HepG2 (cell line): ENCODE data around the gene COQ10B. TPM values are rescaled to one million over a fixed set of nuclear protein-coding genes. Genes with fewer than 3 reads are reported as not detected.
A peak's percentile ranks its signal among the peaks of the same experiment; 100 is the strongest.

Source experiments
- CBX2 ChIP-seq, 2 experiments: fragments of 200-600 bp in 1 of 2; sonication (generic); formaldehyde crosslinking in 1 of 2; IDR thresholded peaks; 2 replicates each; pipeline versions ENCODE4 v1.7.0 to v1.8.1; 2018 to 2022; ENCODE audit warnings: low read depth in 2 of 2, low read length in 1 of 2, mild to moderate bottlenecking in 1 of 2, missing genetic modification reagents in 1 of 2
- HHEX ChIP-seq: IDR thresholded peaks from 2 replicates; pipeline ENCODE4 v1.6.1; 2016; ENCODE audit warnings: control low read depth
- NR2F1 ChIP-seq, 2 experiments: fragments of 450-650 bp in 1 of 2; formaldehyde crosslinking in 1 of 2; IDR thresholded peaks; 2 replicates each; pipeline versions ENCODE4 v1.5.0 to v1.6.1; 2016 to 2020; ENCODE audit warnings: mild to moderate bottlenecking in 1 of 2, missing compliant biosample characterization in 1 of 2, missing genetic modification reagents in 1 of 2, moderate library complexity in 1 of 2
- PAF1 ChIP-seq: IDR thresholded peaks from 2 replicates; pipeline ENCODE4 v1.6.1; 2016; ENCODE audit warnings: missing genetic modification reagents, missing compliant biosample characterization
- ZMAT5 ChIP-seq: sonication (generic); formaldehyde crosslinking; IDR thresholded peaks from 2 replicates; pipeline ENCODE4 v1.5.0; 2020; ENCODE audit warnings: mild to moderate bottlenecking, low read depth, missing genetic modification reagents, borderline replicate concordance
- ZNF274 ChIP-seq: sonication (generic); formaldehyde crosslinking; IDR thresholded peaks from 2 replicates; pipeline ENCODE4 v1.5.1; 2020; ENCODE audit warnings: mild to moderate bottlenecking, missing genetic modification reagents
- ZNF44 ChIP-seq: sonication (generic); formaldehyde crosslinking; IDR thresholded peaks from 2 replicates; pipeline ENCODE4 v1.5.1; 2020; ENCODE audit warnings: mild to moderate bottlenecking, missing genetic modification reagents
- ZNF446 ChIP-seq: sonication (generic); formaldehyde crosslinking; IDR thresholded peaks from 2 replicates; pipeline ENCODE4 v1.5.0; 2020; ENCODE audit warnings: mild to moderate bottlenecking, missing genetic modification reagents
- ZNF670 ChIP-seq: sonication (generic); formaldehyde crosslinking; IDR thresholded peaks from 2 replicates; pipeline ENCODE4 v1.8.0; 2022; ENCODE audit warnings: mild to moderate bottlenecking, missing genetic modification reagents, borderline replicate concordance
- polyA plus RNA-seq, 8 experiments: library from polyadenylated mRNA; depleted of rRNA in 3 of 8; stranded (reverse) in 7 of 8; unstranded in 1 of 8; fragments of >200 nt; fragmentation: Illumina TruSeq in 4 of 8; extraction: Trizol in 4 of 8; gene quantifications; 2 replicates each; pipeline versions ENCODE4 v1.2.1 to v1.2.3, GENCODE V29; 2011 to 2016; ENCODE audit warnings: low read depth in 4 of 8, missing spikeins in 1 of 8, mixed read lengths in 1 of 8; ENCODE audit not compliant: insufficient read depth in 1 of 8
- total RNA-seq, 5 experiments: library from RNA; depleted of rRNA; stranded (reverse); fragments of >200 nt; fragmentation: Illumina TruSeq; extraction: Trizol; gene quantifications; 2 replicates each; pipeline ENCODE4 v1.2.3, GENCODE V29; 2016; ENCODE audit warnings: low read depth in 1 of 5
- TF ChIP-seq, protein P1 (sequence below), 2 experiments: fragments of 450-650 bp in 1 of 2; sonication (generic) in 1 of 2; formaldehyde crosslinking in 1 of 2; IDR thresholded peaks; 2 replicates each; pipeline versions ENCODE4 v1.6.1 to v1.8.0; 2016 to 2022; ENCODE audit warnings: antibody characterized with exemption in 1 of 2, mild to moderate bottlenecking in 1 of 2, missing genetic modification reagents in 1 of 2
- TF ChIP-seq, protein P2 (sequence below), 2 experiments: sonication (generic) in 1 of 2; formaldehyde crosslinking in 1 of 2; IDR thresholded peaks; 2 replicates each; pipeline versions ENCODE4 v1.6.1 to v1.9.0; 2014 to 2022; ENCODE audit warnings: antibody characterized with exemption in 1 of 2, borderline replicate concordance in 1 of 2, inconsistent platforms in 1 of 2, low read depth in 1 of 2, missing genetic modification reagents in 1 of 2

The COQ10B gene
- total and polyA plus RNA-seq, 2 of the 13 experiments (the other 11 are each of a cell fraction or from before 2014, with no cell fraction given) = 4.6 to 34.9 TPM

- TF ChIP-seq, protein P1, sequence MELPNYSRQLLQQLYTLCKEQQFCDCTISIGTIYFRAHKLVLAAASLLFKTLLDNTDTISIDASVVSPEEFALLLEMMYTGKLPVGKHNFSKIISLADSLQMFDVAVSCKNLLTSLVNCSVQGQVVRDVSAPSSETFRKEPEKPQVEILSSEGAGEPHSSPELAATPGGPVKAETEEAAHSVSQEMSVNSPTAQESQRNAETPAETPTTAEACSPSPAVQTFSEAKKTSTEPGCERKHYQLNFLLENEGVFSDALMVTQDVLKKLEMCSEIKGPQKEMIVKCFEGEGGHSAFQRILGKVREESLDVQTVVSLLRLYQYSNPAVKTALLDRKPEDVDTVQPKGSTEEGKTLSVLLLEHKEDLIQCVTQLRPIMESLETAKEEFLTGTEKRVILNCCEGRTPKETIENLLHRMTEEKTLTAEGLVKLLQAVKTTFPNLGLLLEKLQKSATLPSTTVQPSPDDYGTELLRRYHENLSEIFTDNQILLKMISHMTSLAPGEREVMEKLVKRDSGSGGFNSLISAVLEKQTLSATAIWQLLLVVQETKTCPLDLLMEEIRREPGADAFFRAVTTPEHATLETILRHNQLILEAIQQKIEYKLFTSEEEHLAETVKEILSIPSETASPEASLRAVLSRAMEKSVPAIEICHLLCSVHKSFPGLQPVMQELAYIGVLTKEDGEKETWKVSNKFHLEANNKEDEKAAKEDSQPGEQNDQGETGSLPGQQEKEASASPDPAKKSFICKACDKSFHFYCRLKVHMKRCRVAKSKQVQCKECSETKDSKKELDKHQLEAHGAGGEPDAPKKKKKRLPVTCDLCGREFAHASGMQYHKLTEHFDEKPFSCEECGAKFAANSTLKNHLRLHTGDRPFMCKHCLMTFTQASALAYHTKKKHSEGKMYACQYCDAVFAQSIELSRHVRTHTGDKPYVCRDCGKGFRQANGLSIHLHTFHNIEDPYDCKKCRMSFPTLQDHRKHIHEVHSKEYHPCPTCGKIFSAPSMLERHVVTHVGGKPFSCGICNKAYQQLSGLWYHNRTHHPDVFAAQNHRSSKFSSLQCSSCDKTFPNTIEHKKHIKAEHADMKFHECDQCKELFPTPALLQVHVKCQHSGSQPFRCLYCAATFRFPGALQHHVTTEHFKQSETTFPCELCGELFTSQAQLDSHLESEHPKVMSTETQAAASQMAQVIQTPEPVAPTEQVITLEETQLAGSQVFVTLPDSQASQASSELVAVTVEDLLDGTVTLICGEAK (IDR thresholded peaks at IDR 0.05) = no peak
- TF ChIP-seq, protein P1 (CRISPR knock-in tag; IDR thresholded peaks at IDR 0.05) = no peak
- TF ChIP-seq ZNF44 (peak; percentile 25; the same call in 1 of the 2 replicates), HHEX (CRISPR knock-in tag) (no peak), CBX2 (IDR thresholded peaks at IDR 0.05; ENCODE audit: low read depth, low read length) (no peak), CBX2 (CRISPR knock-in tag; IDR thresholded peaks at IDR 0.05; ENCODE audit: low read depth) (no peak), NR2F1 (CRISPR knock-in tag; IDR thresholded peaks at IDR 0.05) (0 out of 4 replicates have a peak, but pooled peaks of 1 of the 2 experiments have one; percentile 24), ZMAT5 (CRISPR knock-in tag) (no peak), ZNF274 (0 out of 2 replicates have a peak, but pooled peaks have one; percentile 17), PAF1 (0 out of 2 replicates have a peak, but pooled peaks have one; percentile 17), ZNF670 (CRISPR knock-in tag) (0 out of 2 replicates have a peak, but pooled peaks have one; percentile 6), ZNF446 (CRISPR knock-in tag) (0 out of 2 replicates have a peak, but pooled peaks have one; percentile 33)
- TF ChIP-seq, protein P2, sequence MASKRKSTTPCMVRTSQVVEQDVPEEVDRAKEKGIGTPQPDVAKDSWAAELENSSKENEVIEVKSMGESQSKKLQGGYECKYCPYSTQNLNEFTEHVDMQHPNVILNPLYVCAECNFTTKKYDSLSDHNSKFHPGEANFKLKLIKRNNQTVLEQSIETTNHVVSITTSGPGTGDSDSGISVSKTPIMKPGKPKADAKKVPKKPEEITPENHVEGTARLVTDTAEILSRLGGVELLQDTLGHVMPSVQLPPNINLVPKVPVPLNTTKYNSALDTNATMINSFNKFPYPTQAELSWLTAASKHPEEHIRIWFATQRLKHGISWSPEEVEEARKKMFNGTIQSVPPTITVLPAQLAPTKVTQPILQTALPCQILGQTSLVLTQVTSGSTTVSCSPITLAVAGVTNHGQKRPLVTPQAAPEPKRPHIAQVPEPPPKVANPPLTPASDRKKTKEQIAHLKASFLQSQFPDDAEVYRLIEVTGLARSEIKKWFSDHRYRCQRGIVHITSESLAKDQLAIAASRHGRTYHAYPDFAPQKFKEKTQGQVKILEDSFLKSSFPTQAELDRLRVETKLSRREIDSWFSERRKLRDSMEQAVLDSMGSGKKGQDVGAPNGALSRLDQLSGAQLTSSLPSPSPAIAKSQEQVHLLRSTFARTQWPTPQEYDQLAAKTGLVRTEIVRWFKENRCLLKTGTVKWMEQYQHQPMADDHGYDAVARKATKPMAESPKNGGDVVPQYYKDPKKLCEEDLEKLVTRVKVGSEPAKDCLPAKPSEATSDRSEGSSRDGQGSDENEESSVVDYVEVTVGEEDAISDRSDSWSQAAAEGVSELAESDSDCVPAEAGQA (IDR thresholded peaks at IDR 0.05; ENCODE audit: low read depth) = no peak
- TF ChIP-seq, protein P2 (CRISPR knock-in tag; IDR thresholded peaks at IDR 0.05; ENCODE audit: borderline replicate concordance) = no peak
Measured at GRCh38 chr2:197500503-197501131, 47.3 kb downstream of the COQ10B start (continued).
